ENCODE measurements around the gene PIGB.
"Not testable (repeated sequence)": the region's sequence is repeated elsewhere in the genome, so short reads cannot be mapped to it uniquely, and the experiment has no call there.

Gene PIGB

GRCh38 chr15:55284426-55284825 lies 34.6 kb upstream of the PIGB start (continued):
- TF ChIP-seq TSHZ2 (CRISPR knock-in tag; IDR thresholded peaks at IDR 0.05) (no peak), CSDC2 (CRISPR knock-in tag; IDR thresholded peaks at IDR 0.05) (no peak), SNAI2 (CRISPR knock-in tag; IDR thresholded peaks at IDR 0.05) (no peak)

GRCh38 chr15:55286442-55287189 lies 32.4 kb upstream of the PIGB start:
- ATAC-seq = not testable (repeated sequence)

- ATAC-seq = no peak
- TF ChIP-seq, protein P1, sequence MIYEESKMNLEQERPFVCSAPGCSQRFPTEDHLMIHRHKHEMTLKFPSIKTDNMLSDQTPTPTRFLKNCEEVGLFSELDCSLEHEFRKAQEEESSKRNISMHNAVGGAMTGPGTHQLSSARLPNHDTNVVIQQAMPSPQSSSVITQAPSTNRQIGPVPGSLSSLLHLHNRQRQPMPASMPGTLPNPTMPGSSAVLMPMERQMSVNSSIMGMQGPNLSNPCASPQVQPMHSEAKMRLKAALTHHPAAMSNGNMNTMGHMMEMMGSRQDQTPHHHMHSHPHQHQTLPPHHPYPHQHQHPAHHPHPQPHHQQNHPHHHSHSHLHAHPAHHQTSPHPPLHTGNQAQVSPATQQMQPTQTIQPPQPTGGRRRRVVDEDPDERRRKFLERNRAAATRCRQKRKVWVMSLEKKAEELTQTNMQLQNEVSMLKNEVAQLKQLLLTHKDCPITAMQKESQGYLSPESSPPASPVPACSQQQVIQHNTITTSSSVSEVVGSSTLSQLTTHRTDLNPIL (CRISPR knock-in tag; IDR thresholded peaks at IDR 0.05; ENCODE audit: low read depth) = no peak
- TF ChIP-seq GLIS3 (CRISPR knock-in tag; IDR thresholded peaks at IDR 0.05) = no peak
- no peak for TF ChIP-seq PATZ1 (CRISPR knock-in tag; IDR thresholded peaks at IDR 0.05; ENCODE audit: borderline replicate concordance)
- TF ChIP-seq SNAI2 (CRISPR knock-in tag; IDR thresholded peaks at IDR 0.05) = no peak
- no peak for TF ChIP-seq ZC3H10 (CRISPR knock-in tag; IDR thresholded peaks at IDR 0.05)
- no peak for TF ChIP-seq TCF4 (CRISPR knock-in tag; IDR thresholded peaks at IDR 0.05; ENCODE audit: borderline replicate concordance)
- TF ChIP-seq ESRRG (CRISPR knock-in tag; IDR thresholded peaks at IDR 0.05) = no peak
- no peak for TF ChIP-seq ZFP30 (CRISPR knock-in tag; IDR thresholded peaks at IDR 0.05)
- TF ChIP-seq TOX (CRISPR knock-in tag; IDR thresholded peaks at IDR 0.05; ENCODE audit: borderline replicate concordance) = no peak
Observed at GRCh38 chr15:55288006-55288717, 30.9 kb upstream of the PIGB start.

- ATAC-seq = peak; percentile 46
- TF ChIP-seq PATZ1 (CRISPR knock-in tag; IDR thresholded peaks at IDR 0.05; ENCODE audit: borderline replicate concordance) (no peak), ZC3H10 (CRISPR knock-in tag; IDR thresholded peaks at IDR 0.05) (no peak), GLIS3 (CRISPR knock-in tag; IDR thresholded peaks at IDR 0.05) (no peak), ARNTL (CRISPR knock-in tag; IDR thresholded peaks at IDR 0.05; ENCODE audit: borderline replicate concordance, low read depth) (no peak), OSR1 (CRISPR knock-in tag; IDR thresholded peaks at IDR 0.05) (no peak), BACH2 (CRISPR knock-in tag; IDR thresholded peaks at IDR 0.05; ENCODE audit: borderline replicate concordance) (no peak), TCF4 (CRISPR knock-in tag; IDR thresholded peaks at IDR 0.05; ENCODE audit: borderline replicate concordance) (no peak), CSRNP3 (CRISPR knock-in tag; IDR thresholded peaks at IDR 0.05) (no peak), ZNF70 (CRISPR knock-in tag; IDR thresholded peaks at IDR 0.05) (no peak), ZFP30 (CRISPR knock-in tag; IDR thresholded peaks at IDR 0.05) (no peak), POU6F1 (CRISPR knock-in tag; IDR thresholded peaks at IDR 0.05; ENCODE audit: borderline replicate concordance, low read depth) (no peak), SNAI2 (CRISPR knock-in tag; IDR thresholded peaks at IDR 0.05) (no peak), ZNF565 (CRISPR knock-in tag; conservative IDR thresholded peaks at IDR 0.05; ENCODE audit: low read depth) (no peak)
Observed at GRCh38 chr15:55289011-55289745, 29.8 kb upstream of the PIGB start.

Measured in SK-N-SH treated with all-trans-retinoic acid at 6 μM for 48 hours (cell line).